Right lung (tissue), 5 donors: Measurements from ENCODE around the gene GALNT14. TPM values are rescaled to one million over a fixed set of nuclear protein-coding genes. Genes with fewer than 3 reads are reported as not detected.

ENCODE experiments used
- DNase-seq, 2 donors: peaks; one replicate each; pipeline ENCODE4 v3.0.0-alpha.2; 2013
- polyA plus RNA-seq, 5 donors: library from polyadenylated mRNA; unstranded; fragments of 120-200 nt; gene quantifications; one replicate each; pipeline versions ENCODE4 v1.2.1 to v1.2.3, GENCODE V29; 2013; ENCODE audit warnings: inconsistent platforms in 1 of 5, low replicate concordance in 1 of 5; ENCODE audit not compliant: insufficient read length in 5 of 5, insufficient read depth in 1 of 5

Gene GALNT14
- polyA plus RNA-seq, 5 donors = 4.4 to 7.6 (median 5.4) TPM

DNA sequence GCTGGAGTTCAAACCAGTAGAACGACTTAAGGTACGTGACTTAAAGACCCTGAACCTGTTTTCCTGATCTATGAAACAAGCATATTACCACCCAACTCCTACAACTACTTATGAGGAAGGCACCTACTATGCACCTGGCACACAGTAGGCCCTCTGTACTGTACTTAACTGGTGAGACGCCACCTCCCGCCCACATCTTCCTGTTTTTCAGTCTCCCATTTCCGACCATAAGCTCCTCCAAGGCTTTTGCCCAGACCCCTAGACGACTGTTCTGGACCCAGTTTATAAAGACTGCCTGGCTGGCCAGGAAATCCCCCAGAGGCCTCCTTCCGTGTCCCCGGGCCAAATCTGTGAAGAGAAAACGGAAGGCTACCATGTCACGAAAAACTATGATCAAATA, 1.5 kb downstream of the GALNT14 start:
- DNase-seq = no peak

- no peak for DNase-seq
Measured at GRCh38 chr2:31136000-31136399, 2.2 kb downstream of the GALNT14 start.

DNA sequence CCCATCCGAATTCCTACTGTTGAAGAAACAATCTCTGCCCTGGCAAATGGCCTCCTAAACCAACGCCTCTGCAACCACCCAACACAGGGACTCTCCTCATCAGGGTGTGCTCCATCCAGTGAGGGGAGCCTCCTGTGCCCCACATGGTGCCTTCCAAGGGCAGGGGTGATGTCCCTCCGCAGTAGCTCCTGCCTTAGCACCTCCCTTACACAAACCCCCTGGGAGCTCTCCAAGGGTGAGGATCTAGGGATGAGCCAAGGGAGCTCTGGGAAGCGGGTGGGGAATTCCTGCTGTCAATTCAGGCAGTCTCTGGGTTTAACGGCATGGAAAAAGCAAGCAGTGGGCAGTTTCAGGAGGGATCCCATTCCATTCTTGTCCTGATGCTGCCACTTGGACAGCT, 3.8 kb downstream of the GALNT14 start:
- DNase-seq = no peak

DNA sequence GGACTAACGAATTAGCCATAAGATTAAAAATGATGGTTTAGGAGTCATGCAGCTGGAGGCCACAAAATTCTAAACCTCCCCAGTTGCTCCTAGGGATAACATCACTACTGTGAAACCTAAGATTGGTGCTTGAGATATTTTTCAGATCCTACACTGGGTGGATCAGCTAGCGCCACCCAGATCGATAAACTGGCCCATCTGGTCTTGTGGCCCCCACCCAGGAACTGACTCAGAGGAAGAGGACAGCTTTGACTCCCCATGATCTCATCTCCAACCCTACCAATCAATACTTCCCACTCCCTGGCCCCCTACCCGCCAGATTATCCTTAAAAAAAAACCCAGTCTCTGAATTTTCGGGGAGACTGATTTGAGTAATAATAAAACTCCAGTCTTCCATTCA, 5.5 kb downstream of the GALNT14 start:
- no peak for DNase-seq

GRCh38 chr2:31131871-31132270, 6.4 kb downstream of the GALNT14 start:
- DNase-seq = no peak

GRCh38 chr2:31129375-31130171, 8.7 kb downstream of the GALNT14 start:
- DNase-seq = no peak

- no peak for DNase-seq
Measured at GRCh38 chr2:31127931-31128330, 10.3 kb downstream of the GALNT14 start.

GRCh38 chr2:31125918-31126695, 12.1 kb downstream of the GALNT14 start:
- DNase-seq = no peak

- DNase-seq = no peak
Measured at GRCh38 chr2:31124904-31125303, 13.3 kb downstream of the GALNT14 start.

GRCh38 chr2:31122133-31122532, 16.1 kb downstream of the GALNT14 start:
- DNase-seq = no peak

- no peak for DNase-seq
Measured at GRCh38 chr2:31113765-31114164, 24.5 kb downstream of the GALNT14 start.

- no peak for DNase-seq
Measured at GRCh38 chr2:31112544-31112943, 25.7 kb downstream of the GALNT14 start.

DNA sequence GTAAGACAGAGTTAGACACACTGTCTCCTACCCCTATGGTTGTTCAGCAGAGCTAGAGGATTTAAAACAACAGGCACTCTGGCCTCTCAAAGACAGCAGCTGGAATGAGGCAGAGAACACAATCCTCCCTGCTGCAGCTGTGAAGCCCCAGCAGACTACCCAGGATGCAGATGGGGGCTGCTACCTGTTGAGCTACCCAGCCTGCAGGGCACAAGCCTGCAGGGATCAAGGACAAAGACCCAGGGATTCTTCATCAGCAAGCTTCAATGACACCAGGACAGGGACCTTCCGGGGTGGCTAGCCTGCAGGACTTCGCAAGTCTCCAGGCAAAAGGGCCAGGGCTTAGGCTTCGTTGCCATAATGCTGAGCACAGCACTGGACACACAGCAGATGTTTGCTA, 27.2 kb downstream of the GALNT14 start:
- DNase-seq = no peak

- no peak for DNase-seq
Measured at GRCh38 chr2:31110431-31110830, 27.8 kb downstream of the GALNT14 start.

DNA sequence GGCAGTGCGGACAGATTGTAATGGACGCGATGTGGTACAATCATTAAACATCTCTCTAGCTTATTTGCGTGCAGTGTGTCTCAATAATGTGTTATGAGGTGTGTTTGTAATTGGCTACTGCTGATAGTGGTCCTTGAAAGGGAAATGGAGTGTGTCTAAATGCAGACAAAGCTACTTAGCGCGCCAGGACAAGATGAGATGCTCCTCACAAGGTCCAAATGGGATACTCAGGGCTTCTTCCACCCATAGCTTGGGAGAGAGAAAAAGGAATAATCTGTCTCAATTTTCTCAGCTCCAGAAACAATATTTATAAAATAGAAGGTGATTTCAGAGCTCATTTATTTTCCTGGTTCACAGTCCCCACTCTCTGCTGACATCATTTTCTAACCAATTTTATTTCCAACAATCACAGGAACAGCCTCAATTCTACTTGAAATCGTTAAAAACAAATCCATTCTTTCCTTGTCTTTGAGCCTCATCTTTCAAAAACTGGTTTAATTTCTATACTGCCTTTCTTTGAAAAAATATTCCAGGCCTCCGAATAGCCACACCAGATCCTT, 28.5 kb downstream of the GALNT14 start:
- no peak for DNase-seq

DNA sequence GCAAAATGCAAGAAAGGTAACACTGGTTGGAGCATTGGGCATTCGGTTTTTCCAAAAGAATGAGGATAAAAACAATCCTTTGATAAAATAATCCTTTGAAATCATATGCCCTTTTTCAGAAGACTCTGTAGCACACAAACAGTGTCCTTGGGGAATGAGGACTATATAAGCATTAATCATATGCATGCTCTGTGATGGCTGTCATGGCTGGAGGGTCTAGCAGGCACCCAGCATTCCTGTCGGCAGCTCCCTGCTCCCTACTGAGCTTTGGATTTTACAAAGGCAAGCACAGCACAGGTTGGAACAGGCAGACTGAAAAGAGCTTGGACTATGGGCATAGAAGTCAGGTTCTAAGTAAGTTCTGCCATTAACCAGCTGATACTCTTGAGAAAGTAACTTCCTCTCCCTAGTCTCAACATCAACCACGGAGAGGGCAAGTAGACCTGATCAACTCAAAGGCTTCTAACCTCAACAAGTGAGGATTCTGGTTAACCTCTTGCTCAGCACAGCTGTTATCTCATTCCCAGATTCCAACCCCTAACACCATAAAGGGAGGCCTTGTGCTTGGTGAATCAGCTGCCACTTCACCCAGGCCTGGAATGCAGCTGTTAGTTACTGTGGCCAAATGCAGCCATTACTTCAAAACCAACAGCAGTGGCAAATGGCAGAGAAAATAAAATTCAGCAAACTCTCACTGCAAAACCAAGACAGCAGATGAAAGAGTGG, 29.5 kb downstream of the GALNT14 start:
- no peak for DNase-seq

DNA sequence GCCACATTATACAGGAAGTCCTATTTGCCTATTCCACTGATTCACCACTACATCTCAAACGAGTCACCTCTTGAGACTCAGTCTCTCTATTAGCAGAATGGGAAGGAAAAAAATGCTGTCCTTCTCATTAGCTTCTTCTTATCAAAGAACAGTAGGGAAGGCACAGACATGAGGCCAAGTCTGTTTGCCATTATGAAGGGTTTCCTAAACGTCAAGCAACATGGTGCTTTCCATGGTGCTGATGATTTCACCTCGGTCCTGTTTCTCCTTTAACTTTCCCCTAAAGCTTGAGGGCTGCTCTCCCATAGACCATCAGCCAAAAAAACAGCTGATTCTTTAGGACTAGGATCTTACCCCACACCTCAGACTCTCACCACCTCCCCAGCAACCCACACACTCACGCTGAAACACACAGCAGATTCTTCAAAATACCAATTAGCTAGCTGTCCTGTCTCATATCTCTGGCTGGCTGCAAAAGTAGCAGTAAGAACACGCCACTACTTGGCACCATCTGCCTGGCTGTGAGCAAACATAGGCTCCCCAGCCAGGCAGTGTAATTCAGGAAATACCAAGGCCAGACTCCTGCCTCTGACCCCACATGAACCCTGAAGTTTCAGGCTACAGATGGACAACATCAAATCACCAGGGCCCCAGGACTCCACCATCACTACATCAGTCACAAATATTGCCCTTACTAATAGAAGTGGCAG, 30.5 kb downstream of the GALNT14 start:
- peak; percentile 45 to 59 for DNase-seq

DNA sequence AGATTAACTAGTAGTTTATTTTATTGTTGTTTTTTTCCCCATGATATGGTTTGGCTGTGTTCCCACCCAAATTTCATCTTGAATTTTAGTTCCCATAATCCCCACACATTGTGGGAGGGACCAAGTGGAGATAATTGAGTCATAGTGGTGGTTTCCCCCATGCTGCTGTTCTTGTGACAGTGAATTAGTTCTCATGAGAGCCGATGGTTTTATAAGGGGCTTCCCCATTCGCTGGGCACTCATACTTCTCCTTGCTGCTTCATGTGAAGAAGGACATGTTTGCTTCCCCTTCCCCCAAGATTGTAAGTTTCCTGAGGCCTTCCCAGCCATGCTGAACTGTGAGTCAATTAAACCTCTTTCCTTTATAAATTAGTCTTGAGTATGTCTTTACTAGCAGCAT, 36.5 kb downstream of the GALNT14 start:
- DNase-seq = no peak

DNA sequence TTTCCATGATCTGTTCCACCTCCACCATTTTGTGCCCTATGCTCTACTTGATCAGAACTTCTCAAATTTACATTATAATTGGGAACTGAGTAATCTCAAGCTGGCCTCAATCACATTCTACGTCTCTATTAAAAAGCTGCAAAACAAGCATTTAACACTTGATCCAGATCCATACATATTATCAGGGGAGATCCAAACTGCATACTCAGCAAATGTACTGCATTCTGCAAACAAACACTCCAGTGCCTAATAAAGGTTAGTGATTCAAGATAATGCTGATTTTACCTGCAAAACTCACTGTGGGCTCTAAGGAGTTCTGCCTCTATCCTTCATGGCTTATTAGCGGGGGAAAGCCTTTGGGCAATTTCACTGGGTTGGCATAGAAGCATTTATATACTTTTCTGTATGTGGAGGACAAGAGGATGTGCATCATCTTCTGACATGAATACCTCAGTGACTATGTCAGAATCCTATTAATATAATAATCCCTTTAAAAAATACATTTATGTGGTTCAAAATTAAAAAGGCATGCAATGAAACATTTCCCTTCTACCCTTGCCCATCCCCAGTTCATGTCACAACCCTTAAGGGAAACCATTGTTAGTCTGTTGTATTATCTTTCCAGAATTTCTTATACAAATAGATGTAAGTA, 40.2 kb downstream of the GALNT14 start:
- no peak for DNase-seq

DNA sequence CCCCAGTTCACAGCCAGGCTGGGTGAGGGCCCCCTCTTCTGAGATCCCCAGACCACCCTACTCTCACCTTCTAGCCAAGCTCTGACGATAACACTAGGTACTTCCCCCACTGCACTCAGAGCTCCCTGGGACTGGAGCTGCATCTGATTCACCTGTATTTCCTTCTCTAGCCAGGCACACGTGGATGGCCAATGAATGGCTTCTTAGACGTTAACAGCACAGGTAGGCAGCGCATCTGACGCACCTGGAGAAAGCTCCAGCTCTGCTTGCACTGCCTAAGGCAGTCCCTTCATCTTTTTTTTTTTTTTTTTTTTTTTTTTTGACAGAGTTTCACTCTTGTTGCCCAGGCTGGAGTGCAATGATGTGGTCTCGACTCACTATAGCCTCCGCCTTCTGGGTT, 48.1 kb downstream of the GALNT14 start:
- DNase-seq = no peak

GRCh38 chr2:31089645-31090044, 48.6 kb downstream of the GALNT14 start:
- DNase-seq = no peak
